GM19193 (cell line): ENCODE measurements around the gene HID1.

Experiments used
- POLR2A ChIP-seq: IDR thresholded peaks from 4 replicates; pipeline ENCODE4 v1.6.1; 2011; ENCODE audit not compliant: insufficient read depth, insufficient read length; ENCODE audit errors: extremely low read depth

Gene HID1

GRCh38 chr17:74961657-74962350, 10.8 kb downstream of the HID1 start:
- TF ChIP-seq POLR2A: no peak

- no peak for TF ChIP-seq POLR2A
Measured at GRCh38 chr17:74960570-74961342, 11.8 kb downstream of the HID1 start.

GRCh38 chr17:74959826-74960515, 12.6 kb downstream of the HID1 start:
- no peak for TF ChIP-seq POLR2A

- no peak for TF ChIP-seq POLR2A
Measured at GRCh38 chr17:74957935-74958740, 14.4 kb downstream of the HID1 start.

GRCh38 chr17:74956093-74956492, 16.5 kb downstream of the HID1 start:
- TF ChIP-seq POLR2A: no peak

- TF ChIP-seq POLR2A: no peak
Measured at GRCh38 chr17:74954665-74955421, 17.7 kb downstream of the HID1 start.

- TF ChIP-seq POLR2A: no peak
Measured at GRCh38 chr17:74954115-74954514, 18.4 kb downstream of the HID1 start.

GRCh38 chr17:74953134-74953687, 19.3 kb downstream of the HID1 start:
- no peak for TF ChIP-seq POLR2A

- no peak for TF ChIP-seq POLR2A
Measured at GRCh38 chr17:74952431-74953133, 20.0 kb downstream of the HID1 start.

- TF ChIP-seq POLR2A: no peak
Measured at GRCh38 chr17:74951680-74952421, 20.7 kb downstream of the HID1 start.

- no peak for TF ChIP-seq POLR2A
Measured at GRCh38 chr17:74951065-74951464, 21.5 kb downstream of the HID1 start.

GRCh38 chr17:74950207-74950606, 22.4 kb downstream of the HID1 start:
- no peak for TF ChIP-seq POLR2A
